ENCODE measurements around the gene ASPDH. TPM values are rescaled to one million over a fixed set of nuclear protein-coding genes. Genes with fewer than 3 reads are reported as not detected.

Gene ASPDH
- total and polyA plus RNA-seq, 2 donors (not counting 3 experiments of a cell fraction or from before 2014, with no cell fraction given): not detected

DNA sequence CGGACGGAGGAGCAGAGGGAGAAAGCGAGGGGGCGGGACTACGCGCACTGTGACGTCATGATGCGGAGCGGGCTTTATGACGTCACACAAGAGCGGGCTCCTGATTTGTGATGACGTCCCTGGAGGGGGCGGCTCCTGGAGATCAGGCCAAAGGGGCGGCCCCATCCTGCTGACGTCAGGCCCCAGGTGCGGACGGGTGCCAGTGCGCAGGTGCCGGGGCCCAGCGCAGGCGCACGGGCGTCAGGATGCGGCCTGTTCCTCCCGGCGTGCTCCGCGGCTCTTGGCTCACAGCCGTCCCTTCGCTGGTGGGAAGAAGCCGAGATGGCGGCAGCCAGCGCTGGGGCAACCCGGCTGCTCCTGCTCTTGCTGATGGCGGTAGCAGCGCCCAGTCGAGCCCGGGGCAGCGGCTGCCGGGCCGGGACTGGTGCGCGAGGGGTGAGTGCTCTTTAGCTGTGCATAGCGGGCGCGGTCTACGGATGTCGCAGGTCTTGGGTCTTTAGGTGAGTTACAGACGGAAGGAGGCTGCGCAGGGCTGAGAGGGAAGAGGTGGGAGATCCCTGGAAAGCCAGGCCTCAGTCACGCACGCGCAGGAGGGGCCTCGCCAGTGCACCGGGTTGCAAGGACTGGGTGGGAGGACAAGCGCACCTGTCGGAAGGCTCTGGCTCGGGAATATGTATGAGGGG, 37.3 kb downstream of the ASPDH start, which contains the start of the genes EMC10 and GARIN5A:
EMC10 (plus strand) TSS at position 284 of the 683 bp plus-strand sequence; CDS start at position 322, 38 bp downstream.
GARIN5A (minus strand) TSS at position 625 of the 683 bp plus-strand sequence; CDS start at position 165, 460 bp downstream.
- Histone ChIP-seq H3K27me3 (ENCODE audit: control insufficient read depth in 2 of 2, insufficient read depth in 2 of 2, low read length in 2 of 2) (no peaks in the 10 kb centered on the region), H3K79me2 (ENCODE audit: control insufficient read depth, insufficient read depth, low read length) (peaks cover 7% of the 10 kb centered on the region), H3K27ac (ENCODE audit: insufficient read depth, low read depth, low read length) (peak within 1 kb of the TSS; percentile 48), H3K4me3 (replicated peaks in 1 of 3; ENCODE audit: insufficient read depth in 1 of 3, low read depth in 1 of 3, low read length in 3 of 3) (peak within 1 kb of the TSS; percentile 84 to 98 (median 87)), H3K9me1 (replicated peaks; ENCODE audit: control insufficient read depth, extremely low read depth, insufficient read depth, low read length) (no peaks in the 10 kb centered on the region), H4K20me1 (replicated peaks; ENCODE audit: control insufficient read depth, extremely low read depth, insufficient read depth, low read length) (no peaks in the 10 kb centered on the region), H3K4me2 (ENCODE audit: insufficient read depth, low read length) (peak within 1 kb of the TSS; percentile 66), H3K36me3 (ENCODE audit: control insufficient read depth in 2 of 2, extremely low read depth in 1 of 2, insufficient read depth in 2 of 2, low read length in 2 of 2) (peaks cover 0 to 23% of the 10 kb centered on the region in 2 experiments), H2AFZ (ENCODE audit: low read depth, low read length) (peak within 1 kb of the TSS; percentile 93), H3K9me3 (replicated peaks; ENCODE audit: control insufficient read depth, insufficient read depth, low read length) (no peaks in the 10 kb centered on the region), H3K4me1 (ENCODE audit: control insufficient read depth, extremely low read depth, insufficient read depth, low read length) (peaks cover 7% of the 10 kb centered on the region), H3K9ac (replicated peaks; ENCODE audit: extremely low read depth, insufficient read depth, low read length) (peak within 1 kb of the TSS; percentile 74)
- TF ChIP-seq, protein P1, sequence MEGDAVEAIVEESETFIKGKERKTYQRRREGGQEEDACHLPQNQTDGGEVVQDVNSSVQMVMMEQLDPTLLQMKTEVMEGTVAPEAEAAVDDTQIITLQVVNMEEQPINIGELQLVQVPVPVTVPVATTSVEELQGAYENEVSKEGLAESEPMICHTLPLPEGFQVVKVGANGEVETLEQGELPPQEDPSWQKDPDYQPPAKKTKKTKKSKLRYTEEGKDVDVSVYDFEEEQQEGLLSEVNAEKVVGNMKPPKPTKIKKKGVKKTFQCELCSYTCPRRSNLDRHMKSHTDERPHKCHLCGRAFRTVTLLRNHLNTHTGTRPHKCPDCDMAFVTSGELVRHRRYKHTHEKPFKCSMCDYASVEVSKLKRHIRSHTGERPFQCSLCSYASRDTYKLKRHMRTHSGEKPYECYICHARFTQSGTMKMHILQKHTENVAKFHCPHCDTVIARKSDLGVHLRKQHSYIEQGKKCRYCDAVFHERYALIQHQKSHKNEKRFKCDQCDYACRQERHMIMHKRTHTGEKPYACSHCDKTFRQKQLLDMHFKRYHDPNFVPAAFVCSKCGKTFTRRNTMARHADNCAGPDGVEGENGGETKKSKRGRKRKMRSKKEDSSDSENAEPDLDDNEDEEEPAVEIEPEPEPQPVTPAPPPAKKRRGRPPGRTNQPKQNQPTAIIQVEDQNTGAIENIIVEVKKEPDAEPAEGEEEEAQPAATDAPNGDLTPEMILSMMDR (IDR thresholded peaks at IDR 0.05; ENCODE audit: extremely low read depth in 1 of 2, insufficient read depth in 1 of 2, low read depth in 1 of 2, low read length in 2 of 2): no peak
- TF ChIP-seq MYC (IDR thresholded peaks at IDR 0.05; ENCODE audit: low read depth, low read length) (no peak), POLR2AphosphoS5 (IDR thresholded peaks at IDR 0.05; ENCODE audit: insufficient read depth, low read depth, low read length) (peak; percentile 93), JUN (IDR thresholded peaks at IDR 0.05; ENCODE audit: borderline replicate concordance, insufficient read depth, insufficient read length, low read depth) (peak; percentile 77), GATA2 (IDR thresholded peaks at IDR 0.05; ENCODE audit: insufficient read depth, insufficient read length, low read depth, low read length) (no peak), POLR2A (IDR thresholded peaks at IDR 0.05; ENCODE audit: low read depth, low read length) (peak; percentile 96), FOS (IDR thresholded peaks at IDR 0.05; ENCODE audit: borderline replicate concordance, insufficient read depth, low read length) (no peak), EZH2 (IDR thresholded peaks at IDR 0.05; ENCODE audit: borderline replicate concordance, low read depth, low read length, severe bottlenecking) (no peak), MAX (IDR thresholded peaks at IDR 0.05; ENCODE audit: insufficient read depth, insufficient read length) (peak; percentile 14)
- ChIA-PET POLR2A (no interaction called here), CTCF (no interaction called here)
- BruUV-seq (replicated peaks): no TSS peak
- dilution Hi-C loops (cut with MboI; ENCODE audit: extremely low pct_ligation_motif_present, low sequenced_read_pairs): no loop called here
- peak; percentile 90 for FAIRE-seq
- DNase-seq (ENCODE audit: low read depth, low spot score): peak; percentile 94
- intact Hi-C loops (cut with micrococcal nuclease): loop anchor here (1.0 to 2.0 kb wide), 3 partner anchors 16 to 119 kb away; partner anchors contain the start of gene JOSD2

All from endothelial cell of umbilical vein (primary cell).